Middle frontal gyrus (tissue), 1 donor: ENCODE data around the gene GRID1.
"Not testable (repeated sequence)": the region's sequence is repeated elsewhere in the genome, so short reads cannot be mapped to it uniquely, and the experiment has no call there.

ENCODE experiments used
- DNase-seq: peaks from one replicate; pipeline ENCODE4 v3.0.0-alpha.2; 2015; ENCODE audit warnings: low spot score; ENCODE audit errors: extremely low spot score

Gene GRID1

DNA sequence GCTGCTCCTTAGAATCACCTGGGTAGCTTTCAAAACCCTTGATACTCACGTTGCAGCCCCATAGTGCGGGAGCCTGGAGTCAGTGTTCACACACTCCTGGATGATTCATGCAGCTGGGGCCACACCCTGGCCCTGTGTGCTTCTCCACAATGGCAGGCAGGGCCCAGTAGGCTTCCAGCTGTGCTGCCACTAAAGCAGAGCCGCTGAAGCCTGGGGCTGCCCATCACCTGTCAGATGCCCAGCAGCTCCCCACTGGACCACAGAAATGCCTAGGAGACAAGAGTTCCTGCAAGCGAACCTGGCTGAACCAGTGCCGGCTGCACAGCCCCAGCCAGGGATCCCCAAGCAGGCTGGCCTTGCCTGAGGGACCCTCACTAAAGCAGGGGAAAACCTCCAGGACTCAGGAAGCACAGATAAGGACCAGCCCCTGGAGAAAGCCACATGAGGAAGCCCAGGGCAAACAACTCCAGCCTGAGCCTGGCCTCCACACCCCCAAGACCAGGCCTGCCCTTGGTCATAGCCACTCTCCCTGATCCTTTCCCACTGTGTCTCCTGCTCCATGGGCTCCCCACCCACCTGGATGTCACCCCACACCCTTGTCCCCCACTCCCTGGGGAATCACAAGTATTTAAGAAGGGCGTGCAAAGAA, 111.9 kb downstream of the GRID1 start:
- no peak for DNase-seq

DNA sequence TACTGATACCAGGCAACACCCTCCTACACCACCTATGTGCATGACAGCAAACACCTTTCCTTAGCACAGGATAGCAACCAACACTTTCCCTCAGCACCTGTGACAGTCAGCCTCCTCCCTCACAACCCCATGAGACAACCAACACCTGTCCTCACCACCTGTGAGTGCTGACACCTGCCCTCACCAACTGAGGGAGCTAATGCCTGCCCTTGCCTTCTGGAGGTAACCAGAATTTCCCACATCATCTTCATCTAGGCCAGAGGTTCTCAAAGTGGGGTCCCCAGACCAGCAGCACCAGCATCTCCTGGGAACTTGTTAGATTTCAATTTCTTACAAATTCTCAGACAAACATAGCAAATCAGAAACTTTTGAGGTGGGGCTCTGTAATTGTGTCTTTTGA, 112.5 kb downstream of the GRID1 start:
- no peak for DNase-seq

DNA sequence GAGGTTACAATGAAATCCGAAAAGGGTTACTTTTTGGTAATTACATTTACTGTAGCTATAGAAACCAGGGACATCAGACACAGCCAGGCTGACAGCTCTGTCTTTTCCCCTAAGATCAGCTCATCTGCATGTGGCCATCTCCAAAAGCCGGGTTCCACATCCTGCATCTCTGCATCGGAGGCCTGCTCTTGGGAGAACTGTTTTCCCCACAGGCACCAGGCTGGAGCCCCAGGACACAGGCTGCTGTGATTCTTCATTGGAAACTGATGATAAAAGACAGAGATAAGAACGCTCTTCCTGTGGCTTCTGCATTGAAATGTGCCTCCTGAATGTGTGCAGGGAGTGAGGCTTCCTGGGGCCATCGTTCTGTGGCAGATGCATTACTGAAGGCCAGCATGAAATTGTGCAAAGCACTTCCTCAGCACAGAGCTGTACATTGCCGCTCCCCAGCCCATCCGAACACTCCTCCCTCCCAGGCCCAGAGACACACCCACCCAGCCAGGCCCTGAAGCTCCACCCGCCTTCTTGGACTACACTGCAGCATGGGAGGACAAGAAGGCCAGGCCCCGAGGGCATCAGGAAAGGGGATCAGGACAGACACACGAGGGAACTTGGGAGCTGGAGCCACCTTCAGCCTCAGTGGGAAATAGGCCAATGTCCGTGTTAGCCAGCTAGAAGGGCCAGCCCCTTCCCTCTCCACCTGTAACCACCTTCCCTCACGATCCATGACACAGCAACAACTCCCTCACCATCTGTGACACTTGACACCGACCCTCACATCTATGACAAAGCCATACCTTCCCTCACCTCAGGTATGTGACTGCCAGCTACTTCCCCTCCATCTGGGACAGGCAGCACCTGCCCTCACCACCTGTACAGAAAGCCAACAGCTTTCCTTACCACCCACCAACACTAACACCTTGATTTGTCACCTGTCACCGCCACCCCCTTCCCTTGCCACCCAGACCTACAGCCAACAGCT, 113.2 kb downstream of the GRID1 start:
- DNase-seq = no peak

DNA sequence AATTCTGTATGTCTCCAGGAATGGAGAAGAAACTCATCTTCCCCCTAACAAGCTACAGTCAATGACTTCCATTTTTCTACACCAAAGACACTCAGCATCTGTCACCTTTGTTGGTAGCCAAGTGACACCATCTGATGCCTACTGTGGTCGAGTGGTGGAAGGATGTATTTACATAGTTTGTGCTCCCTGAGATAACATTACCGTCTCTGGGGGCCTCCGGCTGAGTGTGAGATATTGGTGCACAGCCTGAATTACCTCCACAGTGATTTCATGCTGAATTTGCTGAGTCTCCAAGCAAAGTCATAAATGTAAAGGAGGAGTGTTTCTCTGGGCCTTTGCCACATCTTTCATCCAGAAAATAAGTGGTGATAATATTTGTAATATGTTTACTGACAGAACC, 114.0 kb downstream of the GRID1 start:
- DNase-seq = no peak

DNA sequence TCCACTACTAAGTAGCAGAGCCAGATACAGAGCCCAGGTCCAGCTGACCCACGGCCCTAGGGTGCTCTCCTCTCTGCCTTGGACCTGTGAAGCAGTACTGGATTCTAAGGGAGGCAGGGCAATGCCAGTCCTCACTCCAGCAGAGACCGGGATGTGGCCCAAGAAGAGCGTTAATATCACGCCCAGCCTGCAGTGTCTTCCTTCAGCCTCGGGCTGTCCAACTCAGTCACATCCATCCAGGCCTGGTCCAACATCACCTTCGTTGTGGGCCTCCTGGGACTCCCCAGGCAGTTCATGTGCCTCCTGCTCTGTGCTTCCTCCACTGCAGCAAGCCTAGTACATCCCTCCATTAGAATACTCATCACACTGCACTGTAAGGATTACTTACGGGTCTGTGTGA, 114.5 kb downstream of the GRID1 start:
- DNase-seq = no peak

DNA sequence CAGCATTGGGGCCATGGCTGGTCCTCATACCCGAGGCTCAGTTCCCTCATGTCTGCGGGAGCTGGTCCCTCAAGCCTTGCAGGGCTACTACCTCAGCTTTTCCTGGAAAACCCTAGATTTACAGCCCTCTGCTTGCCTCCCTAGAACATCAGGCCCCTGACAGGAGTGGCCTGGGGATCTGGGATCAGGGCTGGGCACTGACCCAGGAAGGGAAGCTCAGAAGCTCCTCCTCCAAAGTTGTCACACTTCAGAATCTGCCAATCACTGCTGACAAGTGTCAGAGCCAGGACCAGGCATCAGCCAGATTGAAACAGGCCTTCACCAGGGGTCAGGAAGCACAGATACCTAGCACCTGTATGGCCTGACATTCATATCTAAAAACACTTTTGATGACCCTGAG, 115.2 kb downstream of the GRID1 start:
- no peak for DNase-seq

DNA sequence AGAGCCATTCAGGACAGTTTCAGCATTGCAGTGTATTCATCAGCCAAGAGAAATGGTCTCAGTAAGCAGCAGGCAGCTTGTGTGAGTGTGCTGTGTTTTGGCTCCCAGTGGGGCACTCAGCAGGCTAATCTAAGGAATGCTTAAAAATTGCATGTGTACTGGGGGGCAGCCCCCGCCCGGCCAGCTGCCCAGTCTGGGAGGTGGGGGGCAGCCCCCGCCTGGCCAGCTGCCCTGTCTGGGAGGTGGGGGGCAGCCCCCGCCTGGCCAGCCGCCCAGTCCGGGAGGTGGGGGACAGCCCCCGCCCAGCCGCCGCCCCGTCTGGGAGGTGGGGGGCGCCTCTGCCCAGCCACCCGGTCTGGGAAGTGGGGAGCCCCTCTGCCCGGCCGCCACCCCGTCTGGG, 116.2 kb downstream of the GRID1 start:
- no peak for DNase-seq

DNA sequence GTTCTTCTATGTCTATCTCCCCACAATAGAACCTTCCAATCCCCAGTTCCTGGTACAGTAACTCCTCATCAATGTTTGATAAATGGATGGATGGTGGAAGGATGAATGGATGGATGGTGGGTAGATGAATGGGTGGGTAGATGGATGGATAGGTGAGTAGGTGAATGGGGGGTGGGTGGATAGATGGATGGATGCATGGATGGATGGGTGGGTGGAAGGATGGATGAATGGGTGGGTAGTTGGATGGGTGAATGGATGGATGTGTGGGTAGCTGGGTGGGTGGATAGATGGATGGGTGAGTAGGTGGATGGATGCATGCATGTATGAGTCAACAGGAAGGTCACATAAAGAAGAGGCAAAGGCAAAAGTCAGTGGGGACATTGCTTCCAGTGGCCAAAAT, 116.8 kb downstream of the GRID1 start:
- no peak for DNase-seq

DNA sequence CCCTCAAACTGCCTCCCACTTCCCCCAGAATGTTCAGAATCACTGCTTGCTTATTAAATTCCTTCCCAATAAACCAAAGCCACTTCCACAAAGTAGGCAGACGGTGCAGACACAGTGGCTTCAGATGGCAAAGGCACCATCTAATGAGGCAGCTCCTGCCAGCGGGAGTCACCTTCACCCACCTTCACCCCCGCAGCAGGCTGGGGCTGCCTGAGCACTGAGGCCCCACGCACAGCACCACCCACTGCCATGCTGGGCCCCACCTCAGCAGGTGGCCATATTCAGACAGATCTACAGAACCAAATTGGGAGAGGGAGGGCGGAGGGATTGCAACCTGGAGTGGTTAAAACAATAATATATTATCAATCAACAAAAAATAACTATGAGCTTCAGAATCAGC, 118.5 kb downstream of the GRID1 start:
- DNase-seq = no peak

DNA sequence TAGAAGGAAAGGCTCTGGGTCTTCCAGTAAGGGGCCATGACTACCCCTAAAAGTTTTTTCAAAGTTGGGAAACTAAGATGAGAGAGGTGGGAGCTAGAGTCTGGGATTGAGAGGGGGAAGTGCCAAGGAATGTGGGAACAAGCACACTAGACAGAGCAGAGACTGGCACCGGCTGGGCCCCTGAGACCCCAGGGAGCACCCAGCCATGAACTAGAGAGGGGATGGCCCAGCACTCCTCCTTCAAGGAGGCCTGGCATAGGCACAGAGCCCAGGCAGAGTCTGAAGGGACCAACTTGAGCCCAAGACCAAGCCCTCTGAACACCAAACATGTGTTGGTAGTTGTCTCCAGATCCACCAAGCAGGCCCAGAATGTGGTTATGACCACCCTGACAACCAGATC, 119.0 kb downstream of the GRID1 start:
- no peak for DNase-seq

DNA sequence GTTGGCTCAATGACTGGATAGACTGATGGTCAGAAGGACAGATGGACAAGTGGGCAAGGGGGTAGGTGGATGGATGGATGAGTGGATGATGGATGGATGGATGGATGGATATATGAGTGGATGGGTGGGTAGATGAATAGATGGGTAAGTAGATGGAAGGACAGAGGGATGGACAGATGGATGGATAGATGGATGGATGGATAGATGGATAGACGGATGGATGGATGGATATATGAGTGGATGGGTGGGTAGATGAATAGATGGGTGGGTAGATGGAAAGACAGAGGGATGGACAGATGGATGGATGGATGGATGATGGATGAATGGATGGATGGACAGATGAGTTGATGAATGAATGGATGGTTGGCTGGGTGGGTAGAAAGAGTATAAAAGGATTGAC, 119.5 kb downstream of the GRID1 start:
- DNase-seq = no peak

DNA sequence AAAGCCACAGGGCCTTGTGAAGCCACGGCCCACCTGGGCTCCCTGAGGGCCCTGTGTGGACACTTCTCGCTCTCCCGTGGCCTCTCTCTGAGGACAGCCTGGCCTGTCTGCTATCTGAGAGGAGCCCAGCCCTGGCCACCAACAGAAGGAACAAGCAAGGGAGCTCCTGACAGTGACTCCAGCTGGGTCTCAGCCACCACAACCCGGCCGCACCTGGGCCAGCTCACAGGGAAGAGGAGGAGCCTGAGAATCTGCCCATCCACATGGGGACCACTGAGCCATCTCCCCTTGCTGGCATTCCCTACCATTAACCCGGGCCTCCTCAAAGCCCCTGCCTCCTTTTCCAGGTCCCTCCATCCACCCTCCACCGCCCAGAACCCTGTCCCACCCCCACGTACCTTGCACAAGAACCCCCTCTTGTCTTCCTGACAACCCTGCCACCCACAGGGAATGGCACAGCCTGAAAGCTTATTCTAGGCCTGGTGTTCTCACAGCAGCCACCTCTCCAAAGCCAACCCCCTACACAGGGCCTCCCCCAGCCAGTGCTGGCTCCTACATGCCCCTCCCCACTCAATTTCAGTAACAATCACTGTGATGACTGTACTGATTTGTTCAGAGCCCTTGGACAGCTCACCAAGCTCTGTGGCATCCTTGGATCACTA, 120.2 kb downstream of the GRID1 start:
- no peak for DNase-seq

DNA sequence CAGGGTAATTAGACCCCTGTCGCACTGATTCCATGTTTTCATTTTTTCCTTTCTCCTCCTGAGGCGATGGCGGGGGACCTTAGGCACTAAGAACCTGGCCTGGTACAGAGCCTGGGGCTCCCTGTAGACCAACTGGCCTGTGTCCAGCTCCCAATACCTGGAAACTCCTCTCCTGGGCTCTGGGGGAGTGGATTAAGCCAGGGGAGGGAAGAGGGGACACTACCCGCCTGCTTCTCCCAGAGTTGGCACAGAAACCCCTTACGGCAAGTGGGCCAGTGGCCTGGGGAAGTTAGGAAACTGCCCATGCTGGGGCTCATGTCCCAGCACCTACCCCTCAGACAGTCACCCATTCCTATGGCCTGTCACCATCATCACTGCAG, 121.6 kb downstream of the GRID1 start:
- no peak for DNase-seq

DNA sequence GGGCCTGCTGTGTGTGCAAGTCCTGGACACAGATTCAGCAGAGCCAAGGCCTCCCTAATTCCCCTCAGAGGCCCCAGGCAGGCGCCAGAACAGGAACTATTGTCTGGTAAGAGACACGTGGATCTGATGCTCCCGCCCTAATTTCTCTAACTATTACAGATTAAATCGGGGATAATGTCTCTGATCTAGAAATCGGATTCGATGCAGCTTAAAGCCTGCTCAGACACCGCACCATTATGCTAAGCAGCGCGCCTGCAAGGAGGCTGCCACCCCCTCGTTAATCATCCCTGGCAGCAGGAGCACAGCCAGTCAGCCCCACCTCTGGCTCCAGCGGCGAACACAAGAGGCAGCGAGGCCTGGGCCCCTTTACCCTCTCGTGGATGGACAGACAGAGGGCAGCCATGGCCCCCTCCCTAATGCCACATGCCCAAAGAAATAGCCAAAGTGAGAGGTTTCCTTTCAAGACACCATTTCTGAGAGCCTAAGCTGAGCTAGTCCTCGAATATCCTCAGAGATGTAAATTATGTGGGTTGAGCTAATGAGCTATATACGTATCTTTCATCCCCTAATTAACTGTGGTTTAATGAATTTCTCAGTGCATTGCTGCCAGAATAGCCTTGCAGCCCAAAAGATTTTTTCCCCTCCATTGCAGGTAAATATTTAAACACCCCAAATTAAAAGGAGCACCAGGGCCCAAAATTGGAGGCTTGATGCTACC, 122.1 kb downstream of the GRID1 start:
- no peak for DNase-seq

DNA sequence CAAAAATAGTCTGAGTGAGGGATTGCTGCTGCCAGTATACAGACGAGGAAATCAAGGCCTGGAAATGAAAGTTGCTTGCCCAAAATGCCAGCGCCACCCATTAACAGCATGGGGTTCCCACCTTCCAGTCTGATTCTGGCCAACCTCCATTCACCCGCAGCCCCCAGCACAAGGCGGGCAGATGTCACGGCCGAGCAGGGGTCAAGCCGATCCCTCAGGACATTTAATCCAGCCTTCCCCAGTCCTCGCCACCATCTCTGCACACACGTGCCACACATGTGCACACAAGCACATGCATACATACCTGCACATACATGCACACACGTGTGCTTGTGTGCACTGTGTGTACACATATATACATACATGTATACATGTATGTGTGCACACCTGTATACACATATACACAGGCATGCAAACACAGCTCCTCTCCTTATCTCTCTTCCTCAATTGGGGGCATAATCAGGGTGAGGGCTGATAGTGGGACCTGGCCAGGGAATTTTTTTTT, 122.9 kb downstream of the GRID1 start:
- no peak for DNase-seq

DNA sequence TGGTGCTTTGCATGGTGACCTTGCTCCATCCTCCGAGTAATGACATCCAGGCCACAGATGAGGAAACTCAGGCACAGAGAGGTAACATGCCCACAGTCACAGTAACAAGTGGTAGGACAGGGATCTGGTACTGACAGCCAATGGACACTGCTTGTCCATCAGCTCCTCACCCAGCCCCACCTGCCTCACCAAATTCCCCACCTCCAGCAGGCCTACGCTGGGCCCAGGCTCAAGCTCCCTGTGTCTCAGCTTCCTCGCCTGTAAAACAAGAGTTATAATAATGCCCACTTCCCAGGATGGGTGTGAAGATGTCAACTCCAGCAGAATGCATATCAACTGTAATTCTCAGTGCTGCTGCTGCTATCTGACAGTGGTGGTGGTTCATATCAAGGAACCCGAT, 123.8 kb downstream of the GRID1 start:
- DNase-seq = no peak

DNA sequence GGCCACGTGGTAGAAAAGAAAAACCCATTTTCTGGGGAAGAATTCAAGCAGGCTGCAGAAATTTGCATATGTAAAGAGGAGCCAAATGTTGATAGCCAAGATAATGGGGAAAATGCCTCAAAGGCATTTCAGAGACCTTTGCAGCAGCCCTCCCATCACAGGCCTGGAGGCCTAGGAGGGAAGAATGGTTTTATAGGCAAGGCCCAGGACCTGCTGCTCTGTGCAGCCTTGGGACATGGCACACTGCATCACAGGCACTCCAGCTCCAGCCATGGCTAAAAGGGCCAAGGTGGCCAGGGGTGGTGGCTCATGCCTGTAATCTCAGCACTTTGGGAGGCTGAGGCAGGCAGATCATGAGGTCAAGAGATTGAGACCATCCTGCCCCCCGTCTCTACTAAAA, 128.5 kb downstream of the GRID1 start:
- DNase-seq = not testable (repeated sequence)

DNA sequence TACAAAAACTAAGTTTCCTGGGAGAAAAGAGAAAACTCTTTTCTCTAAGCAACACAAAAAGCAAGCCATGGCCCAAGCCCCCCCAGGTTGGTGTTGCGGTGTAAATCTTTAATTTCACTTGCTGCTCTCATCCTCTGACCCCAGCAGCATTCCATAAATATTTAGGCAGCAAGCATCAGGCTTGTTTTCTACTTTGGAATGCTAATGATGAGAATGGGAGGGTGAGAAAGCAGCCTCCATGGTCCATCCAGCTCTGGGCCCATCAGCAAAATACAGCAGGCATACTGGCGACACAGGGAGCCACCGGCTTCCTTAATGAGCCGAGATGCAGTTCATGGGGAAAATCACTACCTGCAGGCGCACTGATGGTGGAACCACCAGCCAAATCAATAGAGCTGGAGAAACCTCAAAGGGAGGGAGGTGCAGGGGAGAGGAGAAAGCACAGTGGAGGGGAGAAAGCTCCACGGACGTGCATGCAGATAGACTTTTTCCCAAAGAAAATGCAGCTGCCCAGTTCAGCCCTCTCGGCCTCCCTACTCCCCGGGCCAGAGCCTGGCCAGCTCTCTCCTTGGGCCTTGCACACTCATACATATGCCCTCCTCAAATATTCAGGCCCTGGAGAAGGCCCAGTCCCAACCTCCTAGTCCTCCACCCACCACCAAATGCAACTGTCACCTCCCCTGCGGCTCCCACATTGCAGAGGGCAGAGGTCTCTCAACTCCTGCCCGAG, 131.9 kb downstream of the GRID1 start:
- DNase-seq = no peak

DNA sequence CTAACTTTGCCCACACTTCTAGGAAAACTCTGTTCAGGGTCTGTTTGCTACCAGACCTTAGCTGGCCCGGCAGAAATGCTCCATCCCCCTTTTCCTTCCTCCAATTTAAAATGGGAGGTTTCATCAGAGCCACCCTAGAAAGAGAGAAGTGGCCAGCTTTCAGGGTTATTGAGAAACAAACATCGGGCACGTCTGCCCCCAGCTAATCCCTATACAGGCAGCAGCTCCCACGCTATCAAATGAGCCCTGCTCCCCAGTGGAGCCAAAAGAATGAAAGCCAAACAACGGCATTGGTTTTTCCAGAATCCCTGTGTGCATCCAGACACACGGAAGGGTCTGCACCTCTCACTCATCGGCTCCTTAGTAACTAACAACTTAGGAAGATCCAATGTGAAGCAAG, 132.5 kb downstream of the GRID1 start:
- DNase-seq = no peak

DNA sequence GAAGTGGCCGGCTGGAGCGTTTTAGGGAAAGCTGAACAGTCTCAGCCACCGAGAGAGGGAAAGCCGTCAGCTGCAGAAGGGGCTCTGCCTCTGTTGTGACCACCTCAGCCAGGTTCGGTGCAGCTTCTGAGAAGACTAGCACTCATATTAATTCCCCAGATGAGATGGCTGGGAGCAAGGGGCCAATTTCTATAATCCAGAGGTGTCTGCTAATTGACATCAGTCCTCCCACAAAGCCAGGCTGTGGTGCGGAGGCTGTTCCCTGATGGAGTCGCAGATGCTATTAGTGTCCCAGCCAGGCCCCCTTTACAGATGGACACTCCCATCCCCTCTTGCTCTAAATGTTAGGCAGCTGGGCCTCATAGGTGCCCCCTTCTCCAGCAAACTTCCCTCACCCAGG, 133.5 kb downstream of the GRID1 start:
- DNase-seq = no peak

DNA sequence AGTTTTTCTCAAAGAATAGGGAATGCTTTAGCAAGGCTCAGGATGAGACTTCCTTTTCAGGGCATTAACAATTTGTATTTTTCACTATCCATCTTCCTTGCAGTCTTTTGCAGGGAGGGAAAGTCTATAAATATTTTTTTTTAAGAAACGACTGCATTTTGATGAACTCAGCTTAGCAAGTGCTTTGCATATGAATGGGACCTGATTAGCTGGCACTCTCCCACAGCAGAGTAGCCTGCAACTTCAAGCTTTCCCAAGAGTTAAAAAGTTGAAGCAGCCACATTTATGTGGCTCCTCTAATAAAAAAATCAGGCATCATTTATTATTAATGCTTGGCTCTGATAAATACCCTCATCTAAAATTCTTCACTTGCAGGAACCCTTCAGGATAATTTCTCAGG, 134.0 kb downstream of the GRID1 start:
- DNase-seq = no peak
